T-cell (primary cell): ENCODE results near the gene MOBP. TPM values are rescaled to one million over a fixed set of nuclear protein-coding genes. Genes with fewer than 3 reads are reported as not detected.

Source experiments
- ATAC-seq, 4 experiments: fragments of 200-7000 bp in 3 of 4; fragments of 150-1000 bp in 1 of 4; cut with Tn5 transposase; replicated peaks in 1 of 4; 1 replicate in 3 of 4; 2 replicates in 1 of 4; pipeline ENCODE4 v1.10.0; 2021; ENCODE audit warnings: moderate library complexity in 3 of 4, mild to moderate bottlenecking in 2 of 4, moderate number of reproducible peaks in 1 of 4
- CTCF ChIA-PET, 2 donors: fragments of 300-600 bp; sonication (Branson Sonifier 250); formaldehyde crosslinking; loops; one replicate each; lab custom pipeline; 2022; ENCODE audit warnings: antibody characterized with exemption in 2 of 2; lab: Charles Lee
- POLR2A ChIA-PET, 2 donors: fragments of 300-600 bp; sonication (Branson Sonifier 250); formaldehyde crosslinking; loops; one replicate each; lab custom pipeline; 2022; ENCODE audit warnings: antibody characterized with exemption in 2 of 2; lab: Charles Lee
- DNase-seq, 35 experiments: peaks; one replicate each; pipeline versions ENCODE4 v3.0.0 to v3.0.0-alpha.2; 2013 to 2023
- H3K27ac ChIP-seq: one replicate; pipeline ENCODE4 v1.5.1; 2013; ENCODE audit warnings: low read length
- H3K27me3 ChIP-seq, 2 experiments: replicated peaks in 1 of 2; 1 replicate in 1 of 2; 2 replicates in 1 of 2; pipeline versions ENCODE4 v1.6.1 to v1.7.0; 2013; ENCODE audit warnings: low read length in 1 of 2, mixed read lengths in 1 of 2; ENCODE audit not compliant: control insufficient read depth in 2 of 2, insufficient read depth in 2 of 2; ENCODE audit errors: extremely low read depth in 1 of 2
- H3K36me3 ChIP-seq, 2 donors: 1 replicate in 1 of 2; 2 replicates in 1 of 2; pipeline versions ENCODE4 v1.6.1 to v1.7.0; 2013; ENCODE audit warnings: low read length in 1 of 2; ENCODE audit not compliant: control insufficient read depth in 2 of 2, insufficient read depth in 1 of 2; ENCODE audit errors: extremely low read depth in 1 of 2
- H3K4me1 ChIP-seq, 2 experiments: 1 replicate in 1 of 2; 2 replicates in 1 of 2; pipeline versions ENCODE4 v1.6.1 to v1.7.0; 2013; ENCODE audit warnings: low read length in 2 of 2, mixed read lengths in 1 of 2; ENCODE audit not compliant: insufficient read depth in 2 of 2, control insufficient read depth in 1 of 2; ENCODE audit errors: extremely low read depth in 1 of 2
- H3K4me3 ChIP-seq, 2 donors: 1 replicate in 1 of 2; 2 replicates in 1 of 2; pipeline versions ENCODE4 v1.5.1 to v1.7.0; 2013; ENCODE audit warnings: mild to moderate bottlenecking in 2 of 2, low read length in 1 of 2, moderate library complexity in 1 of 2; ENCODE audit not compliant: control insufficient read depth in 1 of 2; ENCODE audit errors: extremely low read depth in 1 of 2
- H3K9me3 ChIP-seq: 2 replicates; pipeline ENCODE4 v1.7.0; 2013
- H3K27ac Mint-ChIP-seq, 2 donors: one replicate each; pipeline ENCODE4 v1.8.0; 2020 to 2021; ENCODE audit warnings: mild to moderate bottlenecking in 2 of 2, mixed read lengths in 2 of 2
- H3K27me3 Mint-ChIP-seq, 2 donors: one replicate each; pipeline ENCODE4 v1.8.0; 2021 to 2022; ENCODE audit warnings: mixed read lengths in 2 of 2
- H3K36me3 Mint-ChIP-seq: one replicate; pipeline ENCODE4 v1.8.0; 2021; ENCODE audit warnings: mixed read lengths
- H3K4me1 Mint-ChIP-seq, 3 donors: one replicate each; pipeline ENCODE4 v1.8.0; 2020 to 2022; ENCODE audit warnings: mixed read lengths in 3 of 3, mild to moderate bottlenecking in 1 of 3
- H3K4me3 Mint-ChIP-seq, 3 donors: one replicate each; pipeline ENCODE4 v1.8.0; 2020 to 2022; ENCODE audit warnings: mild to moderate bottlenecking in 3 of 3, mixed read lengths in 3 of 3, moderate library complexity in 3 of 3
- H3K9me3 Mint-ChIP-seq, 3 donors: one replicate each; pipeline ENCODE4 v1.8.0; 2020 to 2022; ENCODE audit warnings: mixed read lengths in 3 of 3
- WGBS: methylation state at CpG from one replicate; pipeline ENCODE4 v1.1.5; 2013; ENCODE audit warnings: missing lambda C conversion rate; ENCODE audit not compliant: insufficient coverage; 5-methylcytosine and 5-hydroxymethylcytosine counted together
- total RNA-seq, 35 experiments: library from RNA in 6 of 35; stranded (reverse) in 6 of 35; fragments of 120-200 nt in 1 of 35; gene quantifications; one replicate each; pipeline versions ENCODE4 v1.2.1 to v1.2.4 and lab custom pipeline; 2013 to 2026

MOBP gene
- total RNA-seq, 5 donors from 2014 or later (not counting 1 experiment from before 2014, with no cell fraction given), result 0.20 TPM; not detected in 4

DNA sequence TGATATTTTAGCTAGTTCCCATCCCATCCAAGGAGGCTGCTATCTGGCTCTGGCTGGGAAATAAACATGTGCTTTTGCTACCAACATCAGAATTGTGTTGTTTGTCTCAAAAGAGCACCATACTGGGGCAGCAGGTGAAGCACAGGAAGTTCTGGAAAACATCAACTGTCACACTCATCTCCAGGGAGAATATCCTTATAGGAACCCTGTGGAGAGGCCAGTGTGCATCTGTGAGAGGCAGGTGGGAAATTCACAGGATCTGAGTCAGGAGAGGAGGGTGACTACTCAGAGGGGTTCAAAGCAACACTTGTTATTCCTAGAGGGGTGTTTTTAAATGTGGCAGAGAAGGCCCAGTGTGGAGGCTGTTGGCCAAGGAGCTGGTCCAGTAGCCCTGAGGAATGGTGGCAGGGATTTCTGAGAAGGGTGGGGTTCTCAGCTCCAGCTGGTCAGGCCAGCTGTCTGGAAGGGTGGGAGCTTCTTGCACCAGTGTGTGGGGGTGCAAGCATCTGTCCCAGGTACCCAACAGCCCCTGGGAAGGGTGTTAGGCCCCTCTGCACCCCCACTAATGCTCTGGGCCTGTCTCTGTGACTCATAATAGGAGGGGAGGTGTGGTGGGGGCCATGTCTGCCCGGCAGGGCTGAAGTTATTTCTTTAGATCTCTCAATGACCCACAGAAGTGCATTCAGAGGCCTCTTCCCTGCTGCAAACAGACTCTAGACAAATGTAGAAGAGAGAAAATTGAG is 32.3 kb upstream of the MOBP start:
- WGBS, result no CpG with 5 or more reads among the region's 1 CpG
- Mint-ChIP-seq H3K4me3 (no peak overlapping the region), H3K4me1 (no peaks in the 10 kb centered on the region), H3K9me3 (no peaks in the 10 kb centered on the region), H3K27ac (no peak overlapping the region), H3K27me3 (peaks cover 6 to 10% of the 10 kb centered on the region in 2 donors), H3K36me3 (no peaks in the 10 kb centered on the region)
- CTCF ChIA-PET, result no interaction called here
- Histone ChIP-seq H3K4me3 (no peak overlapping the region), H3K9me3 (no peaks in the 10 kb centered on the region), H3K36me3 (no peaks in the 10 kb centered on the region), H3K27me3 (peaks cover 0 to 4% of the 10 kb centered on the region in 2 experiments), H3K27ac (no peak overlapping the region), H3K4me1 (no peaks in the 10 kb centered on the region)
- DNase-seq (no peak), ATAC-seq (no peak)
- POLR2A ChIA-PET, result no interaction called here

DNA sequence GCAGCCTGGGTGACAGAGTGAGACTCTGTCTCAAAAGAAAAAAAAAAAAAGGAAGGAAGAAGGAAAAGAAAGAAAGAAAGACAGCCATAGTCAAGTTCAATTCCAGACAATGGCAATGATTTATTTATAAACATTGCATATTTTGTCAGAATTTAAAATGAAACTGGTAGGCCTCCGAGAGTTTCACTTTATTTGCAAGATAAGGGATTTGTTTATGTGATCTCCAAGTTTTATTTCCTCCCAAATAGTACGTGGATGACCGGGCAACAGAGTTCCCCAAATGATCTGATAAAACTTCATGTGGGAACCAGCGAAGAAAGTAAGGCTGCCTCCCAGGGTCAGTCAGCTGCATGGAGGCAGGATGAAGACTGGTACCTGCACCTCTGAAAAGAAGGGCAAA is 28.6 kb upstream of the MOBP start:
- no peak for ATAC-seq
- Mint-ChIP-seq H3K4me1 (no peaks in the 10 kb centered on the region), H3K27me3 (no peaks in the 10 kb centered on the region), H3K36me3 (no peaks in the 10 kb centered on the region), H3K4me3 (no peak overlapping the region), H3K27ac (no peak overlapping the region), H3K9me3 (no peaks in the 10 kb centered on the region)
- no peaks in the 10 kb centered on the region for H3K27me3 ChIP-seq
- CTCF ChIA-PET, result no interaction called here
- no peaks in the 10 kb centered on the region for H3K4me1 ChIP-seq
- POLR2A ChIA-PET, result no interaction called here
- H3K4me3 ChIP-seq, result no peak overlapping the region
- 78% methylated on average over 2 of the region's 4 CpGs for WGBS
- H3K9me3 ChIP-seq, result no peaks in the 10 kb centered on the region
- DNase-seq, result no peak
- no peak overlapping the region for H3K27ac ChIP-seq
- no peaks in the 10 kb centered on the region for H3K36me3 ChIP-seq

DNA sequence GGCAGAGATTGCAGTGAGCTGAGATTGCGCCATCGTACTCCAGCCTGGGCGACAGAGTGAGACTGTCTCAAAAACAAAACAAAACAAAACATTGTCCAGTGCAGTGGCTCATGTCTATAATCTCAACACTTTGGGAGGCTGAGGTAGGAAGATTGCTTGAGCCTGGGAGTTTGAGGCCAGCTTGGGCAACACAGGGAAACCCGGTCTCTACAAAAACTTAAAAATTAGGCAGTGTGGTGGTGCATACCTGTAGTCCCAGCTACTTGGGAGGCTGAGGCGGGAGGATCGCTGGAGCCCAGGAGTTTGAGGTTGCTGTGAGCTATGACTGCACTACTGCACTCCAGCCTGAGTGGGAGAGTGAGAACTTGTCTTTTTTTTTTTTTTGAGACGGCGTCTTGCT is 27.2 kb upstream of the MOBP start:
- 92% methylated on average over 3 of the region's 8 CpGs for WGBS
- H3K4me3 Mint-ChIP-seq, result no peak overlapping the region
- POLR2A ChIA-PET, result no interaction called here
- no peak for DNase-seq
- Histone ChIP-seq H3K9me3 (no peaks in the 10 kb centered on the region), H3K4me3 (no peak overlapping the region), H3K36me3 (no peaks in the 10 kb centered on the region), H3K27me3 (no peaks in the 10 kb centered on the region), H3K27ac (no peak overlapping the region), H3K4me1 (no peaks in the 10 kb centered on the region)
- CTCF ChIA-PET, result interaction anchor here in 1 of 2 donors (0.6 kb wide), 1 partner anchor 14 kb away, joined by 4 read pairs; no protein-coding TSS in a partner anchor
- H3K9me3 Mint-ChIP-seq, result no peaks in the 10 kb centered on the region
- no peaks in the 10 kb centered on the region for H3K4me1 Mint-ChIP-seq
- no peak for ATAC-seq
- H3K27me3 Mint-ChIP-seq, result peaks cover 0 to 4% of the 10 kb centered on the region in 2 donors
- H3K27ac Mint-ChIP-seq, result no peak overlapping the region
- no peaks in the 10 kb centered on the region for H3K36me3 Mint-ChIP-seq

DNA sequence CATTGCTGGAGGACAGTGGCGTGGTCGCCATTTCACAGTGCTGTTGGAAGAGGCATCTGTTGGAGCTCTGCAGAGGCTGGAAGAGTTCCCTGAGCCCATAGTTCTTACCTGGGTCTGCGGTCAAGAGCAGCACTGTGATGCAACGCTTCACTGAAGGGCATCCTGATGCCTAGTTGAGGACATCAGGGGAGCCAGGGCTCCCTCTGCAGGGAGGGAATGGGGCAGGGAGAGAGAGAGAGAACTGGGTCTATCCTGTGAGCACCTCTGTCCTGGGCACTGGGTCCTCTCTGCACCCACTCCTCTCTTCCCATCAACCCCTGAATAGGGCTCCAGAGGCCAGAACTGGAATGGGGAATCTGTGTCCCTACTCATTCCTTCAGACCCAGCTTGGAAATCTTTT is 23.9 kb upstream of the MOBP start:
- CTCF ChIA-PET, result no interaction called here
- Mint-ChIP-seq H3K27me3 (peaks cover 3 to 5% of the 10 kb centered on the region in 2 donors), H3K9me3 (no peaks in the 10 kb centered on the region), H3K27ac (no peak overlapping the region), H3K4me1 (peaks cover 0 to 4% (median 1%) of the 10 kb centered on the region in 3 donors), H3K4me3 (no peak overlapping the region), H3K36me3 (no peaks in the 10 kb centered on the region)
- WGBS, result 89% methylated on average over 4 of the region's 4 CpGs
- H3K36me3 ChIP-seq, result no peaks in the 10 kb centered on the region
- peaks cover 2% of the 10 kb centered on the region in 2 experiments for H3K4me1 ChIP-seq
- POLR2A ChIA-PET, result no interaction called here
- no peaks in the 10 kb centered on the region for H3K9me3 ChIP-seq
- peaks cover 0 to 2% of the 10 kb centered on the region in 2 experiments for H3K27me3 ChIP-seq
- H3K27ac ChIP-seq, result no peak overlapping the region
- no peak for DNase-seq
- ATAC-seq, result no peak
- H3K4me3 ChIP-seq, result no peak overlapping the region

DNA sequence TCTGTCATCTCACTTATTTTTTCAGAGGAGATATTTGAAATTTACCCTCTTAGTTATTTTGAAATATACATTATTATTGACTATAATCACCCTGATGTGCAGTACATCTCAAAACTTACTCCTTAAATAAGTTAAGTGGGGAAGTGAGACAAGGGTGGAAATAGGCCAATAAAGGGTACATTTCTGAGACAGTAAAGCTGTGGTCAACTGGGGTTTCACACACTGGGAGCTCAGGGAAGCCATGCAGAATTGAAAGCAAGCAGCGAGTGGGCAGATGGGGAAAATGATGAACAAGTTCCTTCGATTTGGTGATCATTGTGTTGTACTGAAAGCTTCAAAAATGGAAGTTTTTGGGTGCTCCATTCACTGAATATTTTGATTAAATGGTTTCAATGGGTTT is 21.6 kb upstream of the MOBP start:
- H3K9me3 ChIP-seq, result no peaks in the 10 kb centered on the region
- peaks cover 2% of the 10 kb centered on the region in 2 experiments for H3K4me1 ChIP-seq
- 63% methylated on average over 1 of the region's 2 CpGs for WGBS
- Mint-ChIP-seq H3K36me3 (no peaks in the 10 kb centered on the region), H3K27ac (no peak overlapping the region), H3K4me3 (no peak overlapping the region), H3K9me3 (no peaks in the 10 kb centered on the region), H3K27me3 (peaks cover 3 to 5% of the 10 kb centered on the region in 2 donors), H3K4me1 (peaks cover 0 to 4% (median 1%) of the 10 kb centered on the region in 3 donors)
- CTCF ChIA-PET, result interaction anchor here (0.8 to 2.3 kb wide), 4 partner anchors 8 to 53 kb away, joined by 3 to 12 read pairs (median 4); partner anchors contain the start of gene RPSA (in 1 of the 2)
- DNase-seq (no peak), ATAC-seq (no peak)
- H3K36me3 ChIP-seq, result no peaks in the 10 kb centered on the region
- no peak overlapping the region for H3K27ac ChIP-seq
- H3K27me3 ChIP-seq, result peaks cover 0 to 2% of the 10 kb centered on the region in 2 experiments
- POLR2A ChIA-PET, result no interaction called here
- no peak overlapping the region for H3K4me3 ChIP-seq

DNA sequence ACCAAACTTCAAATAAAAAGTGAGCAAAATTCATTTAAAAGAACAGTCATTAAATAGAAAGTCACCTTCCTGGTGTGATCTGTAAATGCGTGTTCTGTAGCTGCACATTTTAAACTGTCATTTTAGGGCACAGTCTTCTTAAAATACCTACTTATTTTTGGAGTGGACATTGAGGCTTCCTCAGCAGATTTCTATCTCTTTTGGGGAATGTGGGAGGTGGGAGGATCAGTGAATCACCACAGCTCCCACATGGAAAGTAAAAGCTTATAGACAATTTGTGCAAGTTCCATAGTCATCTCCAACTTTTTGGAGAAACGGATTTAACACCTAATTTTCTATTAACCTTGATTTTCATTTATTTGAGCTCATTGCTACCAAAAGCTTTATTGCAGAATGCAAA is 21.0 kb upstream of the MOBP start:
- Histone ChIP-seq H3K27me3 (peaks cover 0 to 2% of the 10 kb centered on the region in 2 experiments), H3K36me3 (no peaks in the 10 kb centered on the region), H3K27ac (no peak overlapping the region), H3K4me3 (no peak overlapping the region), H3K4me1 (peaks cover 2% of the 10 kb centered on the region in 2 experiments), H3K9me3 (no peaks in the 10 kb centered on the region)
- ATAC-seq (no peak), DNase-seq (no peak)
- Mint-ChIP-seq H3K4me3 (no peak overlapping the region), H3K36me3 (no peaks in the 10 kb centered on the region), H3K9me3 (no peaks in the 10 kb centered on the region), H3K27me3 (peaks cover 3 to 5% of the 10 kb centered on the region in 2 donors), H3K4me1 (peaks cover 0 to 4% (median 1%) of the 10 kb centered on the region in 3 donors), H3K27ac (no peak overlapping the region)
- no CpG with 5 or more reads among the region's 2 CpGs for WGBS
- ChIA-PET CTCF (interaction anchor here (0.9 to 2.3 kb wide), 4 partner anchors 12 to 53 kb away, joined by 3 to 12 read pairs (median 4); partner anchors contain the start of gene RPSA (in 1 of the 2)), POLR2A (no interaction called here)
